Panc1 (cell line): Measurements from ENCODE around the gene COL6A2.

Source experiments
- POLR2AphosphoS5 ChIP-seq: IDR thresholded peaks from 2 replicates; pipeline ENCODE4 v1.6.1; 2012; ENCODE audit warnings: mild to moderate bottlenecking, low read depth, low read length, moderate library complexity
- SIN3A ChIP-seq: IDR thresholded peaks from 2 replicates; pipeline ENCODE4 v1.6.1; 2012; ENCODE audit warnings: low read depth, mild to moderate bottlenecking, low read length, moderate library complexity, borderline replicate concordance; ENCODE audit not compliant: insufficient read depth
- TCF7L2 ChIP-seq: IDR thresholded peaks from 2 replicates; pipeline ENCODE4 v1.6.1; 2011; ENCODE audit warnings: mild to moderate bottlenecking, low read depth, low read length, inconsistent platforms
- TF ChIP-seq, protein P1 (sequence below): fragments of 450-650 bp; IDR thresholded peaks from 2 replicates; pipeline ENCODE4 v1.5.1; 2017; ENCODE audit warnings: mild to moderate bottlenecking
- TF ChIP-seq, protein P2 (sequence below), 2 experiments: IDR thresholded peaks; 2 replicates each; pipeline ENCODE4 v1.6.1; 2011 to 2012; ENCODE audit warnings: low read depth in 2 of 2, control low read depth in 1 of 2, low read length in 1 of 2, mild to moderate bottlenecking in 1 of 2, moderate library complexity in 1 of 2; ENCODE audit not compliant: insufficient read depth in 1 of 2

DNA sequence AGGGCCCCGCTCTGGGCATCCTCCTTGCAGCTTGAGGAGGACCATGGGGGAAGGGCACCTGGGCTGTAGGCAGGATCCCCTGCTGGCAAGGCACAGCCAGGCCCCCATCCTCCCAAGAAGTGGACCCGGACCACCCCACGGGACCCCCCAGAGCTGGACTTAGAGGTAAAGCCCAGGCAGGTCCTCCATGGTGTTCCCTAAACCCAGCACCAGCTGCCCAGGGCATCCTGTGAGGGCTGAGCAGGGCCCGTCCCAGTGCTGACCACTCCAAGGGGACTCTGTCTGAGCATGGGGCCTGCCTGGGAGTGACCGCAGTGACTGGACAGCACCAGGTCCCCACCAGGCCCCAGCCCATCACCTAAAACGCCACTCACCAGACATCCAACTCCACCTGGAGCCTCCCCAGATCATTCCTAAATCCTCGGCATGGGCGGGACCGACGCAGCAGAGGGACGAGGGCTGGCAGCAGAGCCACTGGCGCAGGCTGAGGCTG is 21.3 kb downstream of the COL6A2 start:
- TF ChIP-seq, protein P1, sequence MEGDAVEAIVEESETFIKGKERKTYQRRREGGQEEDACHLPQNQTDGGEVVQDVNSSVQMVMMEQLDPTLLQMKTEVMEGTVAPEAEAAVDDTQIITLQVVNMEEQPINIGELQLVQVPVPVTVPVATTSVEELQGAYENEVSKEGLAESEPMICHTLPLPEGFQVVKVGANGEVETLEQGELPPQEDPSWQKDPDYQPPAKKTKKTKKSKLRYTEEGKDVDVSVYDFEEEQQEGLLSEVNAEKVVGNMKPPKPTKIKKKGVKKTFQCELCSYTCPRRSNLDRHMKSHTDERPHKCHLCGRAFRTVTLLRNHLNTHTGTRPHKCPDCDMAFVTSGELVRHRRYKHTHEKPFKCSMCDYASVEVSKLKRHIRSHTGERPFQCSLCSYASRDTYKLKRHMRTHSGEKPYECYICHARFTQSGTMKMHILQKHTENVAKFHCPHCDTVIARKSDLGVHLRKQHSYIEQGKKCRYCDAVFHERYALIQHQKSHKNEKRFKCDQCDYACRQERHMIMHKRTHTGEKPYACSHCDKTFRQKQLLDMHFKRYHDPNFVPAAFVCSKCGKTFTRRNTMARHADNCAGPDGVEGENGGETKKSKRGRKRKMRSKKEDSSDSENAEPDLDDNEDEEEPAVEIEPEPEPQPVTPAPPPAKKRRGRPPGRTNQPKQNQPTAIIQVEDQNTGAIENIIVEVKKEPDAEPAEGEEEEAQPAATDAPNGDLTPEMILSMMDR, result no peak
- TF ChIP-seq, protein P2, sequence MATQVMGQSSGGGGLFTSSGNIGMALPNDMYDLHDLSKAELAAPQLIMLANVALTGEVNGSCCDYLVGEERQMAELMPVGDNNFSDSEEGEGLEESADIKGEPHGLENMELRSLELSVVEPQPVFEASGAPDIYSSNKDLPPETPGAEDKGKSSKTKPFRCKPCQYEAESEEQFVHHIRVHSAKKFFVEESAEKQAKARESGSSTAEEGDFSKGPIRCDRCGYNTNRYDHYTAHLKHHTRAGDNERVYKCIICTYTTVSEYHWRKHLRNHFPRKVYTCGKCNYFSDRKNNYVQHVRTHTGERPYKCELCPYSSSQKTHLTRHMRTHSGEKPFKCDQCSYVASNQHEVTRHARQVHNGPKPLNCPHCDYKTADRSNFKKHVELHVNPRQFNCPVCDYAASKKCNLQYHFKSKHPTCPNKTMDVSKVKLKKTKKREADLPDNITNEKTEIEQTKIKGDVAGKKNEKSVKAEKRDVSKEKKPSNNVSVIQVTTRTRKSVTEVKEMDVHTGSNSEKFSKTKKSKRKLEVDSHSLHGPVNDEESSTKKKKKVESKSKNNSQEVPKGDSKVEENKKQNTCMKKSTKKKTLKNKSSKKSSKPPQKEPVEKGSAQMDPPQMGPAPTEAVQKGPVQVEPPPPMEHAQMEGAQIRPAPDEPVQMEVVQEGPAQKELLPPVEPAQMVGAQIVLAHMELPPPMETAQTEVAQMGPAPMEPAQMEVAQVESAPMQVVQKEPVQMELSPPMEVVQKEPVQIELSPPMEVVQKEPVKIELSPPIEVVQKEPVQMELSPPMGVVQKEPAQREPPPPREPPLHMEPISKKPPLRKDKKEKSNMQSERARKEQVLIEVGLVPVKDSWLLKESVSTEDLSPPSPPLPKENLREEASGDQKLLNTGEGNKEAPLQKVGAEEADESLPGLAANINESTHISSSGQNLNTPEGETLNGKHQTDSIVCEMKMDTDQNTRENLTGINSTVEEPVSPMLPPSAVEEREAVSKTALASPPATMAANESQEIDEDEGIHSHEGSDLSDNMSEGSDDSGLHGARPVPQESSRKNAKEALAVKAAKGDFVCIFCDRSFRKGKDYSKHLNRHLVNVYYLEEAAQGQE (IDR thresholded peaks at IDR 0.05; ENCODE audit: insufficient read depth in 1 of 2, low read depth in 2 of 2, low read length in 1 of 2), result no peak
- no peak for TF ChIP-seq SIN3A
- TF ChIP-seq TCF7L2, result no peak
- TF ChIP-seq POLR2AphosphoS5, result no peak
